ENCODE measurements around the gene TRA2B.

Gene TRA2B

DNA sequence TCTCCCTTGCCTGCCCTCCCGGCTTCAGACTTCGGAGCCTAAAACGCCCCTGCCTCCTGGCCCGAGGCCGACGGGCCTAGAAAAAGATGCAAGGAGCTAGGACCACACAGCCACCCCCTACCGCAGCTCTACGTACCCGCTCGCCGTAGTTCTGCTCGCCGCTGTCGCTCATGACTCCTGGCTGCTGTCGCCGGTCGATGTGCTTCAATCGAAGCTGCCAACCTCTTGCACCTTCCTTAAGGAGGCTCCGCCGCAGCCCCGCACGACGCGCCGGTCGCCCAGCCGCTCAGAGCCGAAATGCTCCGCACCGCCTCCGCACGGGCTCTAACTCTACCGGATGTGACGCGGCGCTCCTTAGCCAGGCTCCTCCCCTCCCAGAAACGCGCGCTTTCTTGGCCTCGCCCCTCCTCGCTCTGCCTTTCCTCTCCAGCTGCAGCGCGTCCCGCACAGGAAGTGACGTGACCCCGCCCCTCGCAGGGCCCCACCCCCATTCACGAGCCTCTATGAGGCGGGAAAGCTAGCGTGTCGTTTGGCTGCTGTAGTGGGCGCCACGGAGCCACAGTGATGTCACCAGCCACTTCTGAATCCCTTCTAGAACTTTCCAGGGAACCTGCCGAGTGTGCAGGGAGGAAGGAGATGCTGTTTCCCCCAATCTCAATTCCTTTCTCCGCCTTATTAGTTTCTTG is at the start of gene TRA2B:
TRA2B (minus strand) TSS at position 326 of the 686 bp plus-strand sequence; CDS start at position 172, 154 bp downstream.
- DNase-seq: peak; percentile 99

DNA sequence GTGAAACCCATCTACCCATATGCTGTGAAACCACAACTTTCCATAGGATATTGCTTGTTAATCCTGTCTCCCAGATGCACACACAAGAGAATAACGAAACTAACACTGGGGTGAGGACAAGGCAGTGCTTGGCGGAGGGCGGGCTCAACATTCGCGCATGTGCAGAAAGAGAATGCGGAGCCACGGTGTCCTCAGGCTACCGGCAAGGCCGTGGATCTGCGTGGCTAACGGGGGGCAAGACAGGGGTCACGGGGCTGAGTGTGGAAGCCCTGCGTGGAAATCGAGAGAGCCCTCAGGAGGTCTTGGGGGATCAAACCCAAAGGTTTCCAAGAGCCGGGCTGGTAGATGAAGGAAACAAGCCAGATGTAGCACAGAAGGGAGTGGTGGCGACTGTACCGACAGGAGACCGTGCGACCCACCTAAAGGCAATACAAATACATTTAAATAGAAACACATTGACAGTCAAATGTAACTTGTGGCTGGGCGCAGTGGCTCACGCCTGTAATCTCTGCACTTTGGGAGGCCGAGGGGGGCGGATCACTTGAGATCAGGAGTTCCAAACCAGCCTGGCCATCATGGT is 48.5 kb upstream of the TRA2B start:
- no peak for DNase-seq

DNA sequence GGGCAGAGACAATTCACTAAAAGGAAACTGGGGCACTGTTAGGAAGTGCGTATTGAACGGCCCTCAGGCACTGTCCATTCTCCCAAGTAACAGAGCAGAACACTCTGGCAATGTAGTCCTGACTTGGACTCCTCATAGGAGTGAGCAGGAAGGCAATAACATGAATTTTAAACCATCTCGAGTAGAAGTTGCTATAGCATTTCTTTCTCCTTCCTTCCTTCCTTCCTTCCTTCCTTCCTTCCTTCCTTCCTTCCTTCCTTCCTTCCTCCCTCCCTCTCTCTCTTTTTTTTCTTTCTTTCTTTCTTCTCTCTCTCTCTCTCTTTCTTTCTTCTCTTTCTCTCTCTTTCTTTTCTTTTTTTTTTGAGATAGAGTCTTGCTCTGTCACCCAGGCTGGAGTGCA is 46.4 kb upstream of the TRA2B start:
- no peak for DNase-seq

- DNase-seq: peak; percentile 50
Observed at GRCh38 chr3:185983495-185984141, 45.8 kb upstream of the TRA2B start.

- DNase-seq: no peak
Observed at GRCh38 chr3:185982632-185983031, 44.8 kb upstream of the TRA2B start.

DNA sequence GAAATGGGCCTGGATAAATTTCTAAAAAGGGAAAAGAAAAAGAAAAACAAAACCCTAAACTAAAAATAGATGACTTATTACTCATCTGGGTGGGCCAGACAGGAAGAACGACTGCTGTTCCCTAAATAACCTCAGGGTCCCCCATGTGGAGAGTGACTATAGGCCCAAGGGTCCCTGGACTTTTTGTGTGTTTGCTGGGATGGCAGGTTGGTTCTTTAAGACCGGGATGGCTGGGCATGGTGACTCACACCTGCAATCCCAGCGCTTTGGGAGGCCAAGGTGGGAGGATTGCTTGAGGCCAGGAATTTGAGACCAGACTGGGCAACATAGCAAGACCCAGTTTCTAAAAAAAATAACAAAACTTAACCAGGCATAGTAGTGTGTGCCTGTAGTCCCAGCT is 43.8 kb upstream of the TRA2B start:
- DNase-seq: no peak

DNA sequence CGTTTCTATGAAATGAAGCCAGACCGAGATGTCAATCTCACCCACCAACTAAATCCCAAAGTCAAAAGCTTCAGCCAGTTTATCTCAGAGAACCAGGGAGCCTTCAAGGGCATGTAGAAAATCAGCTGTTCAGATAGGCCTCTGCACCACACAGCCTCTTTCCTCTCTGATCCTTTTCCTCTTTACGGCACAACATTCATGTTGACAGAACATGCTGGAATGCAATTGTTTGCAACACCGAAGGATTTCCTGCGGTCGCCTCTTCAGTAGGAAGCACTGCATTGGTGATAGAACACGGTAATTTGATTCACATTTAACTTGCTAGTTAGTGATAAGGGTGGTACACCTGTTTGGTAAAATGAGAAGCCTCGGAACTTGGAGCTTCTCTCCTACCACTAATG is 41.9 kb upstream of the TRA2B start:
- no peak for DNase-seq

DNA sequence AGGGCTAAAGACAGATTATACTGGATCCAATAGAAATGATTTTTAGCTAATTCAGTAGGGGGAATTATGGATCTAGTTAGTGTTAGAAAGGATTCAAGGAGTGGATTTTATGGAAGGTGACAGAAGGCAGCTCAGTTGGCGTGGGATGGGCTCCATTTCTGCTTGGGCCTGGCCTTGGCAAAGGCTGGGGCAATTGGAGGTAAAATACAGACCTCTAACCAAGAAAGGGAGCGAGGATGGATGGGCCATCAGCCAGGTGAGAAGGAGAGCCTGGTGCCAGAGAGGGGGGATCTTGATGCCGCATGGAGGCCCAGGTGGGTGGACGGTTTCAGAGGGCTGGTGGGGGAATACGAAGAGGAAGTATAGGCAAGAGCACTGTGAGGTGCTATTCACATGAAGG is 40.7 kb upstream of the TRA2B start:
- no peak for DNase-seq

GRCh38 chr3:185977679-185978040 is 39.8 kb upstream of the TRA2B start:
- no peak for DNase-seq

- DNase-seq: peak; percentile 76
Observed at GRCh38 chr3:185976977-185977678, 39.3 kb upstream of the TRA2B start.

DNA sequence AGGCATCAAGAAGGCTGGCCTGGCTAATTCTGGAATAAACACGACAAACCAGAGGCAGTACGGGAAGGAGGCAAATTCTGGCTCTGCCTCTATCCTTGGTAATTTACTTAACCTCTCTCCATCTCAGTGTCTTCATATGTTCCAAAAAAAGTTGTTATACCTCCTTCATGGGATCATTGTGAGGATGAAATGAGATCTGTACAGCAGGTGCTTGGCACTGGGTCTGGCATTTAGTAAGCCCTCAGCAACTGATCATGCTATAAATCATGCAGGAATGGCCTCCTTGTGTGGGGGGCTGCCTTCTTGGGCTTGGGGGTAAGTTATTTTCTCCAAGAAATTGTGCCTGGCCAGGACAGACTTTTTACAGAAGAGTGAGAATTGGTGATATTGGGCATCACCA is 38.3 kb upstream of the TRA2B start:
- no peak for DNase-seq

- no peak for DNase-seq
Observed at GRCh38 chr3:185971579-185971978, 33.8 kb upstream of the TRA2B start.

- no peak for DNase-seq
Observed at GRCh38 chr3:185968168-185968567, 30.4 kb upstream of the TRA2B start.

DNA sequence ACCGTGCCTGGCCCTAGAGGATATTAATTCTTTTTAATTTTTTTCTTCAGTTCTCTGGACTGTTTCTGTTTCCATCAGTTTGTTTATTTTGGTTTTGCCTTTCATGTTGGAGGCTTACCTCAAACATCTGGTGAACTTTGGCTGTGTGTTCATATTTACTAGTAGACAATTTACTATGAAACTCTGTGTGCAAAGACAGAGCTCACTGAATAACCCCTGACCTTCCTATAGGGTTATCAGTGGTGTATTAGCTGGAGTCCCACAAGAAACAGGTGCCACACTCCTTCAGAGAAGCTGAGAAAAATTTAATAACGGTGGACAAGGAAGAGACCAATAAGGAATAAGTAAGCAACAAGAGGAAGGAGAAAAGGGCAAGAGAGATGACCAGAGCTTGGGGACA is 28.8 kb upstream of the TRA2B start:
- no peak for DNase-seq

GRCh38 chr3:185965496-185965895 is 27.7 kb upstream of the TRA2B start:
- no peak for DNase-seq

GRCh38 chr3:185961675-185962232 is 23.9 kb upstream of the TRA2B start:
- DNase-seq: no peak

GRCh38 chr3:185960522-185961288 is 22.9 kb upstream of the TRA2B start:
- DNase-seq: no peak

DNA sequence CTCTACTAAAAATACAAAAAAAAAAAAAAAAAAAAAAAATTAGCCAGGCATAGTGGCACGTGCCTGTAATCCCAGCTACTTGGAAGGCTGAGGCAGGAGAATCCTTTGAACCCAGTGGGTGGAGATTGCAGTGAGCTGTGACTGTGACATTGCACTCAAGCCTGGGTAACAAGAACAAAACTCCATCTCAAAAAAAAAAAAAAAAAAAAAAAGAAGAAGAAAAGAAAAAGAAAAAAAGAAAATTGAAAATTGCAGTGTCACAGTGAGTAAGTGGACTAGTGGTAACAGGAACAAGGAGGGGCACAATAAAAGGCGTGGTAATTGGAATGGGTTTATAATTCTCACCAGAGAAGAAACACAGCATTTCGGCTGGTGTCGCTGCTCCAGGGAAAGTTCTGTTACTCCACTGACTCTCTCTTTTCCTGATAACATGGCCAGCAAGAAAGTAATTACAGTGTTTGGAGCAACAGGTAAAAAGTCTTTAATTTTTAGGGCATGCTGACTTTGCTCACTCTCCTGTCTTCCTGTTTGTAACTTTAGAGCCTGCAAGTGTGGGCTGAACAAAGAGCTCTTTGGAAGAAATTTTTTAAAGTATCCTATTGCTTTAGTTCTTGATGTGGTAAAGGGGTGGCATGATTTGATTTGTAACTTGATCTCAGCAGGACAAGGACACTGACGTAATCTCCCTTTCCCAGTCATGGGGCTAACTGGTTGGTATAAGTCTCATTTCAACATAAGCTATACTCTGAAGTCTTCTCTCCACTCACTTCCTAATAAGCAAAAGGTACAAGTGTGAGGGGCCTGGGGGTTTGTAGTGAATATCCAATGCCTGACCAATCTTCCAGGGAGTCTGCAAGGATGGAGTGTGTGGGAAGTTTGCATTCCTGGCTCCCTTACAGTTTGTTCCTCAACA is 22.1 kb upstream of the TRA2B start:
- no peak for DNase-seq

DNA sequence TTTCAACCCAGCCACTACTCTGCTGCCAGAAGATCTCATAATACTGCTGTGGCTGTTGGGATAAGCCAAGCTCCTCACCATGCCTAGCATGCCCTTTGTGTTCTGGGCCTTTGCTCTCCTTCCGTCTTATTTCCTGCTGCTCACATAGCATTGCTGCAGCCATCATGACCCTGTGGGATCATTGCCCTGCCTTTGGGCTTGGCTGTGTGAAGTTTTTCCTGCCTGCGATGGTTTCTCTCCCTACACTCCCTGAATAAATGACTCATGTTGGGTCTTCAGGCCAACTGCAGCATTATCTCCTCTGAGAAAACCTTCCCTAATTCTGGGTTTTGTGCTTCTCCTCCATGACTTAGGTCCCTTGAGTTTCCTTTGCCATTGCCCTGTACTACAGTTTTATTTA is 20.8 kb upstream of the TRA2B start:
- no peak for DNase-seq

DNA sequence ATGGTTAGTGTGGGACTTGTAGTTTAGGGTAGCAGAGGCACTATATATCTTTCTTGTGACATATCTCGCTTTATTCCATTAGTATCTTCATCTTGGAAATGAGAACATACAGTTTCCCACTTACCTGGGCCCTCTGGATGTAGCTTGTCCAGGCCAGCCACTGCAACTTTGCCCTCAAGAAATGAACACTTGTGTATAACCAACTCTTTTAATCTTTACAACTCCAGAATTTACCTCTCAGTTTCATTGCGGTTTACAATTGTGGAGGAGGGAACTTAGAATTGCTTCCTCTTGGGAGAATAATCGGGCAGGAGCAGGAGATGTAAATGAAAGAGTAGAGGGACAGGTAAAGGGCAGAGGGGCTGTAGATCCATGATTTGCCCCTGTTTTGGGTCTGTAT is 18.4 kb upstream of the TRA2B start:
- DNase-seq: no peak

DNA sequence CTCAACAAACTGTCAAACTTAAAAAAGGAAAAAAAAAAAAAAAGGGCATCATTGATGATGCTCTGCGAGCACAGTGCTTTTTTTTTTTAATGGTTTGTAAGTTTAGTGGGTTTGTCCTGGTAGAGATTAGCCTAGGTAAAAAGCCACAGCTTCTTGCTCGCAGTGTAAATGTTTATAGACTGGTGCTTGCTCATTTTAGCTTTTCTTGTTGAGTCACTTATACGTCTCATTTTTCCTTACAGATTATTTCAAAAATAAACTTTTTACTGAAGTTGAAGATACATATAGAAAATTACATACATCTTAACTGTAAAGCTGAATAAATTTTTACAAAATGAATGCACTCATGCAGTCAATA is 16.5 kb upstream of the TRA2B start:
- no peak for DNase-seq

- no peak for DNase-seq
Observed at GRCh38 chr3:185950728-185951127, 12.9 kb upstream of the TRA2B start.
